Measurements from ENCODE around the gene MOK.
"Not testable (repeated sequence)": the region's sequence is repeated elsewhere in the genome, so short reads cannot be mapped to it uniquely, and the experiment has no call there.

The MOK gene

GRCh38 chr14:102304611-102305506 lies at the start of gene MOK:
MOK (minus strand) TSS chr14:102305164; CDS start chr14:102304968, 196 bp downstream.
- peak; percentile 99 for DNase-seq (ENCODE audit: low spot score)

- no peak for DNase-seq (ENCODE audit: low spot score)
Measured at GRCh38 chr14:102353126-102353619, 48.2 kb upstream of the MOK start.

GRCh38 chr14:102352213-102352612 lies 47.2 kb upstream of the MOK start:
- no peak for DNase-seq (ENCODE audit: low spot score)

GRCh38 chr14:102351593-102351992 lies 46.6 kb upstream of the MOK start:
- not testable (repeated sequence) for DNase-seq (ENCODE audit: low spot score)

- DNase-seq (ENCODE audit: low spot score), result no peak
Measured at GRCh38 chr14:102351023-102351422, 46.1 kb upstream of the MOK start.

- DNase-seq (ENCODE audit: low spot score), result no peak
Measured at GRCh38 chr14:102348376-102348775, 43.4 kb upstream of the MOK start.

GRCh38 chr14:102346645-102347044 lies 41.7 kb upstream of the MOK start:
- no peak for DNase-seq (ENCODE audit: low spot score)

GRCh38 chr14:102345232-102345631 lies 40.3 kb upstream of the MOK start:
- DNase-seq (ENCODE audit: low spot score), result no peak

GRCh38 chr14:102344485-102344884 lies 39.5 kb upstream of the MOK start:
- DNase-seq (ENCODE audit: low spot score), result no peak

GRCh38 chr14:102344084-102344483 lies 39.1 kb upstream of the MOK start:
- no peak for DNase-seq (ENCODE audit: low spot score)

GRCh38 chr14:102342238-102342637 lies 37.3 kb upstream of the MOK start:
- no peak for DNase-seq (ENCODE audit: low spot score)

GRCh38 chr14:102341566-102341965 lies 36.6 kb upstream of the MOK start:
- DNase-seq (ENCODE audit: low spot score), result no peak

- DNase-seq (ENCODE audit: low spot score), result no peak
Measured at GRCh38 chr14:102338724-102339123, 33.8 kb upstream of the MOK start.

- no peak for DNase-seq (ENCODE audit: low spot score)
Measured at GRCh38 chr14:102335163-102335562, 30.2 kb upstream of the MOK start.

GRCh38 chr14:102333795-102334705 lies 29.1 kb upstream of the MOK start:
- no peak for DNase-seq (ENCODE audit: low spot score)

- no peak for DNase-seq (ENCODE audit: low spot score)
Measured at GRCh38 chr14:102333390-102333789, 28.4 kb upstream of the MOK start.

- no peak for DNase-seq (ENCODE audit: low spot score)
Measured at GRCh38 chr14:102330806-102331205, 25.8 kb upstream of the MOK start.

GRCh38 chr14:102329381-102329780 lies 24.4 kb upstream of the MOK start:
- DNase-seq (ENCODE audit: low spot score), result not testable (repeated sequence)

GRCh38 chr14:102326583-102326982 lies 21.6 kb upstream of the MOK start:
- DNase-seq (ENCODE audit: low spot score), result no peak

GRCh38 chr14:102325791-102326345 lies 20.9 kb upstream of the MOK start:
- no peak for DNase-seq (ENCODE audit: low spot score)

GRCh38 chr14:102323102-102323501 lies 18.1 kb upstream of the MOK start:
- DNase-seq (ENCODE audit: low spot score), result peak; percentile 74
